ENCODE data around the gene PATJ.

PATJ gene

DNA sequence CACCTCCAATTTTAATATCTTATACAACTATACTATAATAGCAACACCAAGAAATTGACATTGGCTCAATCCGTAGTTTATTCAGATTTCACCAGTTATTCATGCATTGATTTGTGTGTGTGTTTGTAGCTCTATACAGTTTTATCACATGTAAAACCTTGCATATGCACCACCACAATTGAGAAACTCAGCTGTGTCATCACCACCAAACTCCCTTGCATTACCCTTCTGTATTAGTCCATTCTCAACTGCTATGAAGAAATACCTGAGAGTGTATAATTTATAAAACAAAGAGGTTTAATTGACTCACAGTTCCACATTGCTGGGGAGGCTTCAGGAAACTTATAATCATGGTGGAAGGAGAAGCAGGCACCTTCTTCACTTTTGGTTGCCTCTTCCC, 162.1 kb downstream of the PATJ start:
- TF ChIP-seq, protein P1, sequence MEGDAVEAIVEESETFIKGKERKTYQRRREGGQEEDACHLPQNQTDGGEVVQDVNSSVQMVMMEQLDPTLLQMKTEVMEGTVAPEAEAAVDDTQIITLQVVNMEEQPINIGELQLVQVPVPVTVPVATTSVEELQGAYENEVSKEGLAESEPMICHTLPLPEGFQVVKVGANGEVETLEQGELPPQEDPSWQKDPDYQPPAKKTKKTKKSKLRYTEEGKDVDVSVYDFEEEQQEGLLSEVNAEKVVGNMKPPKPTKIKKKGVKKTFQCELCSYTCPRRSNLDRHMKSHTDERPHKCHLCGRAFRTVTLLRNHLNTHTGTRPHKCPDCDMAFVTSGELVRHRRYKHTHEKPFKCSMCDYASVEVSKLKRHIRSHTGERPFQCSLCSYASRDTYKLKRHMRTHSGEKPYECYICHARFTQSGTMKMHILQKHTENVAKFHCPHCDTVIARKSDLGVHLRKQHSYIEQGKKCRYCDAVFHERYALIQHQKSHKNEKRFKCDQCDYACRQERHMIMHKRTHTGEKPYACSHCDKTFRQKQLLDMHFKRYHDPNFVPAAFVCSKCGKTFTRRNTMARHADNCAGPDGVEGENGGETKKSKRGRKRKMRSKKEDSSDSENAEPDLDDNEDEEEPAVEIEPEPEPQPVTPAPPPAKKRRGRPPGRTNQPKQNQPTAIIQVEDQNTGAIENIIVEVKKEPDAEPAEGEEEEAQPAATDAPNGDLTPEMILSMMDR (IDR thresholded peaks at IDR 0.05; ENCODE audit: insufficient read depth, missing control alignments): no peak
- no peak for DNase-seq (ENCODE audit: insufficient read length, low spot score)
- FAIRE-seq: no peak

DNA sequence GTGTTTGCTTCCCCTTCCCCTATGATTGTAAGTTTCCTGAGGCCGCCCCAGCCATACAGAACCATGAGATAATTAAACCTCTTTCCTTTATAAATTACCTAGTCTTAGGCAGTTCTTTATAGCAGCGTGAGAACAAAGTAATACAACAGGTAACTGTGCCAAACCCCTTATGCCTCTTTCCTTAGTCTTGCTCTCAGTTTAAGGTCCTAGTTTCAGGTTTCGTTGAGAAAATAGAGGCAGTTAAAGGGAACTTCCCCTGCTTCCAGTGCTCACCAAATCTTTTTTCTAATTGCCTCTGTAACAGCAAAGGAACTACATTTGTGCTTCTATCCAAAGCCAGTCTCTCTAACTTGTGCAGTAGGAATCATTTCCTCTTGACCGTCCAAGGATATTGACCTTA, 164.8 kb downstream of the PATJ start:
- FAIRE-seq (no peak), DNase-seq (ENCODE audit: insufficient read length, low spot score) (no peak)
- TF ChIP-seq, protein P1 (IDR thresholded peaks at IDR 0.05; ENCODE audit: insufficient read depth, missing control alignments): no peak

DNA sequence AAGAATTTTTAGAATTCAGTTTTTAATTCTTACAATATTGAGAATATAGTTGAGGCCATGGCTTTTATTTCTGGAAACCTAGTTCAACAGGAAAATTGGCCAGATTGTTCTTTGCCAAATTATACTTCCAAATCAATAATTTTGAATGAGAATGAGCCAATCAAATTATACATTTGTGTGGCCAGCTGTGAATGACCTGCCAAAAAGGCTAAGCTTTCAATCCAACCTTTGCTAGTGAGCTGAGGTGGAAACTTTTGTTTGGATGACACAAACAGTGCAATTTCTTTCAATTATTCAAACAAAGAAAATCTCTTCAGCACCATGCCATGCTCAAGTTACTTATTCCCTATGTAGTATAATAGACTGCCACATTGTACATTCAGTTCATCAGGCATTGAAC, 167.8 kb downstream of the PATJ start:
- DNase-seq (ENCODE audit: insufficient read length, low spot score): no peak
- TF ChIP-seq, protein P1 (IDR thresholded peaks at IDR 0.05; ENCODE audit: insufficient read depth, missing control alignments): no peak

DNA sequence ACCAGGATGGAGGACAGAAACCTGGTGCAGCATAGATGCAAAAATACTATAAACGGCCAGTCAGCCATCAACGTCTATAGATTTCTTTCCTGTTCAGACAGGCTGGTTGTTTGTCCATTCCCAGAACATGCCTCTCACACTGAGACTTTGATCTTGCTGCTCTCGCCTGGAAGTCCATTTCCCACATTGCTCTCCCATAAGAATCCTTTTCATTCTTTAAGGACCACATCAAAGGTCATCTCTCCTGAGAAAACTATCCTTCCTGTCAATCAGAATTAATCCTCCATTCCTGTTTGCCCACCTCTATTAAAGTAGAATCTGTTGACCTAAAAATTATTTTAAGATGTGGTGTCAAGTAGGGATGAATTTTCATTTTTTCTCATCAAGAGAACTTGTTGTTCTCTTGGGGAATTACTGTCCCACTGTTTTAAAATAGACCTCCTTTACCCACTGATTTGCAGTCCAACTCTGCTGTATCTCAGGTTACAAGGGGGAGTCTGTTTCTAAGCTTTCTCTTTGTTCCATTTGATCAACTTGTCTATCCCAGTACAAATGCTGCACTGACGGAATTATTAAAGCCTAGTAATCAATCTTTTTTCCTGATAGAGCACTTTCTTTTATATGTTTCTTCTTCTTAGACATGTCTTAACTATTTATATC, 172.7 kb downstream of the PATJ start:
- DNase-seq (ENCODE audit: insufficient read length, low spot score) (no peak), FAIRE-seq (no peak)
- TF ChIP-seq, protein P1 (IDR thresholded peaks at IDR 0.05; ENCODE audit: insufficient read depth, missing control alignments): no peak

More for the DNA sequence above, 167.8 kb downstream of the PATJ start:
- FAIRE-seq: no peak

DNA sequence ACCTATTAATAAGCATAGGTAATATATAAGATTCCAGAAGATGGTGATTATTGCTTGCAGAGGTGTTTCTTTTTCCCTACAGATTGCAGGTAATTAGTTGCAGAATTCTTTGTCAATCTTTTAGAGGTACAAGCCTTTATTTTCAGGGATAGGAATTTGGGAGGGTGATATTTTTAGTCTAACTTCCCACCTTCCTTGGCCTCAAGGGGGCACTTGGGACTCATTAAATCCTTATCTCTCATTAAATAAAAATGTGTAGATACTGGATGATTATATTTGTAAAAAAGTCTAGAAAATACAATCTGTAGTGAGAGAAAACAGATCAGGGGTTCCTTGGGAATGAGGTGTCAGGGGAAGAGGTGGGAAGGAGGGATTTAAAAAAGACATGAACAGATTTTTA, 179.2 kb downstream of the PATJ start:
- TF ChIP-seq, protein P1 (IDR thresholded peaks at IDR 0.05; ENCODE audit: insufficient read depth, missing control alignments): peak; percentile 29

DNA sequence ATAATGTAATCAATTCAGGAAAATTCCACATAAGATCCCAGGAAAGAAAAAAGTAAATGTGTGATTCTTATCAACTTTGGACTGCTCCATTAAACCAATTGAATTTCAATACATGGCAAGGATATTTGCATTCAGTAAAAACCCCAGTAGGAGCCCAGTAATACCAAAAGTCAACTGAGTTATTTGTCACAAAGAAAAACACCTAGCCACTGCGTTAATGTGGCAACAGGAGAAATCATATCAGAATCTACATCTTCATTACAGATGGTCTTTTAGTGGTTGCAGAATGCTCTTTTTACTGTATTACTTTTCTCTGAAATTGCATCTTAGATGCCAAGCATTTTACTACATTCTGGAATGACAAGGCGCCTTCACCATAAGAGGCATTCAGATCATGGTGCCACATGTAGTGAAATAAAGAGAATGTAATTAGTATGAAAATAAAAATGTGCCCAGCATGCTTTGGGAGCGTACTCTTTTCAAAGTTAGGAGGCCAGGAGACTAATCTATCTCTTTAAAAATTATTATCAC, 180.7 kb downstream of the PATJ start:
- FAIRE-seq (no peak), DNase-seq (ENCODE audit: insufficient read length, low spot score) (no peak)
- TF ChIP-seq, protein P1 (IDR thresholded peaks at IDR 0.05; ENCODE audit: insufficient read depth, missing control alignments): no peak

More for the DNA sequence above, 179.2 kb downstream of the PATJ start:
- DNase-seq (ENCODE audit: insufficient read length, low spot score) (no peak), FAIRE-seq (no peak)

DNA sequence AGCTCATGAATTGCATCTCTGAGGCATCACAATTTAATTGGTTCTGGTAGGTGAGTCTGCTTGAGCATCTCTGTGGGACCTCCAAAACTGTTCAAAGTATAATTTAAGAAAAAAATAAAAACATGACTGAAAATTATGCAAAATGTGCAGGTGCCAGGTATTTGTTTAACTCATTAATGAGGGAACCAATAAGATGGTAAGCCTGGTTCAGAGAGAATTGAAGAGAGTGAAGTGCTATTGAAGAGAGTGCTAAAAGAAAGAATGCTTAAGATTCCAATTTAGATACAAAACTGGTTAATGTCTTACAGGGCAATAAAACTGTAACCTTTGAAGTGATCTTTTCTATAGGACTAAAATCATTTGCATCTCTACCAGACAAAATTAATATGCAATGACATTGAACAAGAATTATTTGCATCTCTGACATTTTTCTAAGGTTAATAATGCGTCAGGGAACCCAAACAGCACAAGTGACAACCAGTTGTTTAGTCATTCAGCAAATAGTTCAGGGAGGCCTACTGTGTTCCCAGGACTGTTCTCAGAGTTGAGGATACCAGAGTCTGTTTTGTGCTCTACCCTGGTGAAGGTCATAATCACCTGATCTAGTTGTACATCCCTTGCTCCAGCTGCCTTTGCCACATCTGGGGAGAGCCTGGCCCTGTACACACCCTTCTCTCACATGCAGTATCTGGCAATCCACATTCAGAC, 183.5 kb downstream of the PATJ start:
- DNase-seq (ENCODE audit: insufficient read length, low spot score) (no peak), FAIRE-seq (no peak)
- TF ChIP-seq, protein P1 (IDR thresholded peaks at IDR 0.05; ENCODE audit: insufficient read depth, missing control alignments): no peak
